H1 (cell line): ENCODE results near the gene IFT122.

Experiments used
- EZH2 ChIP-seq: fragments of 200-600 bp; sonication (generic); IDR thresholded peaks from 2 replicates; pipeline ENCODE4 v1.7.1; 2012; ENCODE audit warnings: low read depth, mild to moderate bottlenecking, moderate library complexity, low read length, inconsistent platforms; ENCODE audit not compliant: severe bottlenecking
- KDM5A ChIP-seq: fragments of 200-600 bp; IDR thresholded peaks from 2 replicates; pipeline ENCODE4 v1.7.1; 2012; ENCODE audit warnings: mild to moderate bottlenecking, low read length, inconsistent platforms, mixed read lengths
- POLR2A ChIP-seq, 2 experiments: IDR thresholded peaks; 1 replicate in 1 of 2; 2 replicates in 1 of 2; pipeline ENCODE4 v1.6.1; 2011; ENCODE audit warnings: low read depth in 2 of 2, low read length in 2 of 2, mild to moderate bottlenecking in 2 of 2; ENCODE audit errors: control extremely low read depth in 1 of 2
- POLR2AphosphoS5 ChIP-seq: IDR thresholded peaks from 2 replicates; pipeline ENCODE4 v1.6.1; 2011; ENCODE audit warnings: low read depth, low read length
- RAD21 ChIP-seq, 2 experiments: IDR thresholded peaks in 1 of 2; conservative IDR thresholded peaks in 1 of 2; 2 replicates each; pipeline ENCODE4 v1.6.1; 2011; ENCODE audit warnings: low read depth in 2 of 2, low read length in 2 of 2, improper control_type of control experiment in 1 of 2, inconsistent platforms in 1 of 2, mild to moderate bottlenecking in 1 of 2, moderate library complexity in 1 of 2
- SIN3A ChIP-seq, 2 experiments: IDR thresholded peaks in 1 of 2; conservative IDR thresholded peaks in 1 of 2; 2 replicates each; pipeline ENCODE4 v1.6.1; 2011 to 2012; ENCODE audit warnings: low read length in 2 of 2, improper control_type of control experiment in 1 of 2, low read depth in 1 of 2, mild to moderate bottlenecking in 1 of 2
- TAF1 ChIP-seq: IDR thresholded peaks from 2 replicates; pipeline ENCODE4 v1.6.1; 2011; ENCODE audit warnings: mild to moderate bottlenecking, low read depth, low read length
- TCF12 ChIP-seq: IDR thresholded peaks from 2 replicates; pipeline ENCODE4 v1.6.1; 2011; ENCODE audit warnings: low read depth, mild to moderate bottlenecking, low read length
- ZNF274 ChIP-seq: IDR thresholded peaks from 2 replicates; pipeline ENCODE4 v1.7.0; 2012; ENCODE audit warnings: low read length, borderline replicate concordance; ENCODE audit errors: extremely low read depth
- TF ChIP-seq, protein P1 (sequence below), 3 experiments: IDR thresholded peaks; 1 replicate in 2 of 3; 2 replicates in 1 of 3; pipeline versions ENCODE4 v1.5.1 to v1.6.1; 2011; ENCODE audit warnings: low read length in 3 of 3, mild to moderate bottlenecking in 3 of 3, inconsistent platforms in 2 of 3, low read depth in 1 of 3, moderate library complexity in 1 of 3; ENCODE audit not compliant: insufficient read depth in 1 of 3; ENCODE audit errors: control extremely low read depth in 1 of 3
- TF ChIP-seq, protein P2 (sequence below): IDR thresholded peaks from 2 replicates; pipeline ENCODE4 v1.6.1; 2011; ENCODE audit warnings: low read depth, mild to moderate bottlenecking, low read length; ENCODE audit not compliant: insufficient read depth

GRCh38 chr3:129432036-129432435 is 8.0 kb upstream of the IFT122 start:
- TF ChIP-seq, protein P1, sequence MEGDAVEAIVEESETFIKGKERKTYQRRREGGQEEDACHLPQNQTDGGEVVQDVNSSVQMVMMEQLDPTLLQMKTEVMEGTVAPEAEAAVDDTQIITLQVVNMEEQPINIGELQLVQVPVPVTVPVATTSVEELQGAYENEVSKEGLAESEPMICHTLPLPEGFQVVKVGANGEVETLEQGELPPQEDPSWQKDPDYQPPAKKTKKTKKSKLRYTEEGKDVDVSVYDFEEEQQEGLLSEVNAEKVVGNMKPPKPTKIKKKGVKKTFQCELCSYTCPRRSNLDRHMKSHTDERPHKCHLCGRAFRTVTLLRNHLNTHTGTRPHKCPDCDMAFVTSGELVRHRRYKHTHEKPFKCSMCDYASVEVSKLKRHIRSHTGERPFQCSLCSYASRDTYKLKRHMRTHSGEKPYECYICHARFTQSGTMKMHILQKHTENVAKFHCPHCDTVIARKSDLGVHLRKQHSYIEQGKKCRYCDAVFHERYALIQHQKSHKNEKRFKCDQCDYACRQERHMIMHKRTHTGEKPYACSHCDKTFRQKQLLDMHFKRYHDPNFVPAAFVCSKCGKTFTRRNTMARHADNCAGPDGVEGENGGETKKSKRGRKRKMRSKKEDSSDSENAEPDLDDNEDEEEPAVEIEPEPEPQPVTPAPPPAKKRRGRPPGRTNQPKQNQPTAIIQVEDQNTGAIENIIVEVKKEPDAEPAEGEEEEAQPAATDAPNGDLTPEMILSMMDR (IDR thresholded peaks at IDR 0.05; ENCODE audit: control extremely low read depth in 1 of 3, insufficient read depth in 1 of 3, low read depth in 1 of 3, low read length in 3 of 3) = no peak
- no peak for TF ChIP-seq SIN3A (conservative IDR thresholded peaks at IDR 0.05 in 1 of 2, IDR thresholded peaks at IDR 0.05 in 1 of 2; ENCODE audit: low read depth in 1 of 2, low read length in 2 of 2)
- TF ChIP-seq POLR2A (IDR thresholded peaks at IDR 0.05; ENCODE audit: control extremely low read depth in 1 of 2, low read depth in 2 of 2, low read length in 2 of 2) = no peak
- TF ChIP-seq ZNF274 = no peak
- no peak for TF ChIP-seq RAD21 (IDR thresholded peaks at IDR 0.05 in 1 of 2, conservative IDR thresholded peaks at IDR 0.05 in 1 of 2; ENCODE audit: low read depth in 2 of 2, low read length in 2 of 2)
- no peak for TF ChIP-seq TAF1
- TF ChIP-seq, protein P2, sequence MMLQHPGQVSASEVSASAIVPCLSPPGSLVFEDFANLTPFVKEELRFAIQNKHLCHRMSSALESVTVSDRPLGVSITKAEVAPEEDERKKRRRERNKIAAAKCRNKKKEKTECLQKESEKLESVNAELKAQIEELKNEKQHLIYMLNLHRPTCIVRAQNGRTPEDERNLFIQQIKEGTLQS = no peak
- no peak for TF ChIP-seq POLR2AphosphoS5
- TF ChIP-seq TCF12 = no peak
- no peak for TF ChIP-seq EZH2
- no peak for TF ChIP-seq KDM5A
